ENCODE measurements around the gene ROPN1L.
A peak's percentile ranks its signal among the peaks of the same experiment; 100 is the strongest.

Gene ROPN1L

DNA sequence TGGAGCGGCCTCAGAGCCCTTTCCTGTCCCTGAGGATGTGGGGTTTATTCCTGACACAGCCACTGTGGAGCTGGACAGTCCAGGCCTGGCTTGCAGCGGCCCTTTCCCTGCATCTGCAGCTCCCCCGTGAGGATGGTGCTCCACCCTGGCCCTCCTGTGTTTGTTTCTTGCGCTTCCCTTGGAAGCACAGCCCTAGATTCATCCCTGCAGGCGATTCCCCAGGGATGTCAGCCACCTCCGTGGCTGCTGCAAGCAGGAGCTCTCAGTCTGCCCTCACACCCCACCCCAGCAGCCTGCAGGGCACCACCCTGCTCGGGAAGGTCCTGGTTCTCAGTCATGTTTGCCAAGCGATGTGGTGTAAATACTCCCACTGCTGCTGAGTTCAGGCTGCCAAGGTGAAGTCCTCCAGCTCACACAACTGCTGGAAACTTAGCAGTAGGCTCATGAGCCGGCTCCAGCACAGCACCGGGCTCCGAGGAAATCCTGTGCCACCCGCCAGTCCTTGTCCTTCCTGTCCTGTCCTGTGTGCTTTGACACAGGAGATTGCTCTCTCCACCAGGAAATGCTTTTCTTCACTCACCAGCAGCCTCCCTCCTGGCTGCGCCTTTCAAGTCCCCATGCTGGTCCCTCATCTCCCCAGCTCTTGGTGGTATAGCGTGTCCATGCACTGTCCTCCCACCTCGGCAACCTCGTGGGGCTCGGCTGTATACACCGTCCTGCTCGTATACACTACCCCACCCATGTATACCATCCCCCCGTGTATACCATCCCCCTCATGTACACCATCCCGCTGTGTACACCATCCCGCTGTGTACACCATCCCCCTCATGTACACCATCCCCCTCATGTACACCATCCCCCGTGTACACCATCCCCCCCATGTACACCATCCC lies 16.2 kb downstream of the ROPN1L start:
- TF ChIP-seq, protein P1, sequence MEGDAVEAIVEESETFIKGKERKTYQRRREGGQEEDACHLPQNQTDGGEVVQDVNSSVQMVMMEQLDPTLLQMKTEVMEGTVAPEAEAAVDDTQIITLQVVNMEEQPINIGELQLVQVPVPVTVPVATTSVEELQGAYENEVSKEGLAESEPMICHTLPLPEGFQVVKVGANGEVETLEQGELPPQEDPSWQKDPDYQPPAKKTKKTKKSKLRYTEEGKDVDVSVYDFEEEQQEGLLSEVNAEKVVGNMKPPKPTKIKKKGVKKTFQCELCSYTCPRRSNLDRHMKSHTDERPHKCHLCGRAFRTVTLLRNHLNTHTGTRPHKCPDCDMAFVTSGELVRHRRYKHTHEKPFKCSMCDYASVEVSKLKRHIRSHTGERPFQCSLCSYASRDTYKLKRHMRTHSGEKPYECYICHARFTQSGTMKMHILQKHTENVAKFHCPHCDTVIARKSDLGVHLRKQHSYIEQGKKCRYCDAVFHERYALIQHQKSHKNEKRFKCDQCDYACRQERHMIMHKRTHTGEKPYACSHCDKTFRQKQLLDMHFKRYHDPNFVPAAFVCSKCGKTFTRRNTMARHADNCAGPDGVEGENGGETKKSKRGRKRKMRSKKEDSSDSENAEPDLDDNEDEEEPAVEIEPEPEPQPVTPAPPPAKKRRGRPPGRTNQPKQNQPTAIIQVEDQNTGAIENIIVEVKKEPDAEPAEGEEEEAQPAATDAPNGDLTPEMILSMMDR (conservative IDR thresholded peaks at IDR 0.05; ENCODE audit: low read depth, low read length), result no peak
- H3K4me3 ChIP-seq (ENCODE audit: low read length), result no peak overlapping the region
- DNase-seq (ENCODE audit: low read depth), result no peak

DNA sequence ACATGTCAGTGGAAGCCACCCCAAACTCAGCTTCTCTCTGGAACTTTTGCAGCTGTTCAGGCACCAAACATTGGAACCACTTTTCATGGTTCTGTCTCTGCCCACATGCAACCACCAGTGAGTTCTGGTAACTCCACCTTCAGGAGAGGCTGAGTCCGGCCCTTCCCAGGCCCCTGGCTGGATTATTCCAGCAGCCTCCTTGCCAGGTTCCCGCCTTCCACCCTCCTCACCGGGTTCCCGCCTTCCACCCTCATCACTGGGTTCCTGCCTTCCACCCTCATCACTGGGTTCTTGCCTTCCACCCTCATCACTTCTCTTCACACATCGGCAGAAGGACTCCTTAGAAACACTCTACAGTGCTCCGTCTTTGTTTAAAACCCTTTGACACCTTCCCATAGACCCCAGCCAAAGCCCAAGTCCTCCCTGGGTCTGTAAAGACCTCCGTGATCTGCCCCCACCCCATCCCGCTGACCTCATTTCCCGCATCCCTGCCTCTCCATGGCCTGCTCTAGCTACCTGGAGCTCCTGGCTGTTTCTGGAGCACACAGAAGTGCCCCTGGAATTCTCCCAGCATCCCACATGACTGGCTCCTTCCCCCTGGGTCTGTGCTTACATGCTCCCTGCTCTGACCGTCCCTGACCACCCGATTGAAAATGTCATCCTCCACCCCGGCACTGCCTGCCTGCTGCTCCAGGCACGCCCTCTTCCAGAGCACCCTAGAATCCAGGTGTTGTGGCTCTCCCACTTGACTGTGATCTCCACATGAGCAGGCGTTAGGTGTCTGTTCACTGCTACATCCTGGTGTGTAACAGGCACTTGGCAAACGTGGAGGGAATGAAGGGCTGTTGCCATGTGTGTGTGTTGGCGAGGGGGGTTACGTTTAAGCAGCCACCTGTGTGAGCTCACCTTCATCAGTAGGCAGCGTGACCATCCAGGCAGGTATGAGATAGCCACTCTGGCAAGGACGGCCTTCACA lies 17.7 kb downstream of the ROPN1L start:
- no peak overlapping the region for H3K4me3 ChIP-seq (ENCODE audit: low read length)
- DNase-seq (ENCODE audit: low read depth), result no peak
- TF ChIP-seq, protein P1 (conservative IDR thresholded peaks at IDR 0.05; ENCODE audit: low read depth, low read length), result no peak

DNA sequence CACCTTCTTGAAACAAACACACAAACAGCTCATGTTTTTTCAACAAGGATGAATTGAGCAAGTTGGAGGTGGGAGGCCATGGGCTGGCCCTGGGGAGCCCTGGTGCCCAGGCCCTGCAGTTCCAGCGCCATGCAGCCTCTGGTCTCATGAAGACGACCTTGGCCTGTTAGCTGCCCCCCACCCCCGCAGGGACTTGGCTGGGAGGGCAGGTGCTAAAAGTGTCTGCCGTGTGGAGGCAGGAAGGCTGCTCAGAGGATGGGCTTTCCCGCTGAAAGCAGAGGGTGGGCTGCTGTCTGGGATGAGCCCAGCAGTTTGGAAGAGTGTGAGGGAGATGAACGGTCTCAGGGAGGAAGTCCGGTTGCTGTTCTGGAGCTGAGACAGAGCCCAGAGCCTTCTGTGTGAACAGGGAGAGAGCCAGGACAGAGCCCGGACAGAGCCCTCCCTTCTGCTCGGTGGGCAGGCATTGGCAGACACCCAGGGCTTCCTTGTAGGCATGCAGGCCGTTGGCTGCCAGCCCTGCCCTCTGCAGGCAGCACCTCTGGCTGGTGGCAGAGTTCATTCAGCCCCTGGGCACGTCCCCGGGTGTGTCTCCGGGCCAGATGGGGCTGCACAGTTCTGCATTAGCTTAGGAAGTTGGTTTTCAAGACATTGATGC lies 18.7 kb downstream of the ROPN1L start:
- TF ChIP-seq, protein P1 (conservative IDR thresholded peaks at IDR 0.05; ENCODE audit: low read depth, low read length), result peak; percentile 8
- no peak for DNase-seq (ENCODE audit: low read depth)
- no peak overlapping the region for H3K4me3 ChIP-seq (ENCODE audit: low read length)

DNA sequence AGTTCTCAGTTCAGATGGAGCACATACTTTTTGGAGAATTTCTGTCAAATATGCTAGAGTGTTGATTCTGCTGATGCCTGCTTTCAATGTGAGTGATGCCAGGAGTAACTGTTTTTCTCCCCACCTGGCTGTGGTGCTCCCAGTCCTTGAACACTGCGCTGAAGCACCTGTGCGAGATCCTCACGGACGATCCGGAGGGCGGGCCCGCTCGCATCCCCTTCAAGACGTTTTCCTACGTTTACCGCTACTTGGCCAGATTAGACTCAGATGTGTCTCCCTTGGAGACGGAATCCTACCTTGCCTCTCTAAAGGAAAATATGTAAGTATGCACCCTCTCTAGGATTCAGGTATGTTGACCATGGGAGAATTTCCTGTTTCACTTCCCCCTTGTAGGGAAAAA lies 19.4 kb downstream of the ROPN1L start:
- TF ChIP-seq, protein P1 (conservative IDR thresholded peaks at IDR 0.05; ENCODE audit: low read depth, low read length), result no peak
- no peak for DNase-seq (ENCODE audit: low read depth)
- no peak overlapping the region for H3K4me3 ChIP-seq (ENCODE audit: low read length)

DNA sequence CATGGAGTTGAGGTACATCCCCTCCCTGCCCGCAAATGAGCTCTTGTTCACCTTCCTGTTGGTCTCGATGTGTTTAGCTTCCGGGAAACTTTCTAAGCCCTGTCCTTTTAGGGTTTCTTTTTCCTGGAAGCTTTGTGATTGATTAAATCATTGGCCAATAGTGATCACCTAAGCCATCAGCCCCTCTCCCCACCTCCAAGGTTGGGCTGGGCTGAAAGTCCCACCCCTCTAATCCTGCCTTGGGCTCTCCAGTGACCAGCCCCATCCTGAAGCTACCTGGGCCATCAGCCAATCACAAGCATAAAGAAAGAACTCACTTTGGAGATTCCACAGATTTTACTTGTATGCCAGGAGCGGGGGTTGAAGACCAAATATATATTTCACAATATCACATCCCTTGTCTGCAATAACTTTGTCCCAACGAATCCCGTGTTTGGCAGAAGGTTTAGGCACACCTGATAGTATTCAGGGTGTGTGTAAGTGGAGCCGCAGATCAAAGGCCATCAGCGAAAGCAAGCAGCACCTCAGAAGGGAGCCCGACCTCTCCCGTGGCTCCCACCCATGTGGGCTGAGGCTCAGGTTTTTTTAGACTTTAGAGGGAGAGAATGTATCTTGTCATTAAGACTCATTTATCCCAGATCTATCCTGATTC lies 20.4 kb downstream of the ROPN1L start:
- no peak overlapping the region for H3K4me3 ChIP-seq (ENCODE audit: low read length)
- no peak for DNase-seq (ENCODE audit: low read depth)
- TF ChIP-seq, protein P1 (conservative IDR thresholded peaks at IDR 0.05; ENCODE audit: low read depth, low read length), result no peak

DNA sequence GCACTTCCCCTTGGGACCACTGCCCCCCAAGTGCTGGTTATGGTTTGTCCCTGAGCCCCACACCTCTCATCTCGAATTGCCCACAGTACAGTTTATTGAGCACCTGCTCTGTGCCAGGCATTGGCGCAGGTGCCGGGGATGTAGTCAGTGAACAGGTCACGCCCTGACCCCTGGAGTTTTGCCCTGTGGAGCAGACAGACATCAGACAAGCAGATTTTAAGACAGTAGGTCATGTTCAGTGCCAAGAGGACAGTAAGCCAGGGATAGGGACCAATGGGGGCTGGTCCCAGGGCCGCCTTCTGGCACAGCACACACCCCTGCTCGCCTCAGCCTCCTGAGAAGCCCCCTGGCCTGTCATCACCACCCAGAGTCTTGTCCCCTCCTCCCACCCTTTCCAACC lies 21.9 kb downstream of the ROPN1L start:
- no peak overlapping the region for H3K4me3 ChIP-seq (ENCODE audit: low read length)
- no peak for DNase-seq (ENCODE audit: low read depth)
- TF ChIP-seq, protein P1 (conservative IDR thresholded peaks at IDR 0.05; ENCODE audit: low read depth, low read length), result no peak
